Skin epidermis (tissue), 12 donors: ENCODE data around the gene PLEKHM2.

ENCODE experiments used
- H3K27ac ChIP-seq, 21 experiments: fragments of 200-600 bp; sonication (generic) in 11 of 21; one replicate each; pipeline ENCODE4 v1.5.0; 2020; ENCODE audit warnings: mild to moderate bottlenecking in 3 of 21, inconsistent platforms in 2 of 21, moderate library complexity in 2 of 21
- H3K4me3 ChIP-seq, 7 experiments: fragments of 200-600 bp; sonication (generic) in 2 of 7; one replicate each; pipeline ENCODE4 v1.5.0; 2020; ENCODE audit warnings: inconsistent platforms in 2 of 7, mild to moderate bottlenecking in 2 of 7, moderate library complexity in 1 of 7

PLEKHM2 gene

GRCh38 chr1:15719381-15720120 is 35.4 kb downstream of the PLEKHM2 start:
- no peak overlapping the region for H3K27ac ChIP-seq

GRCh38 chr1:15720861-15721260 is 36.7 kb downstream of the PLEKHM2 start:
- Histone ChIP-seq H3K4me3 (no peak overlapping the region), H3K27ac (peak overlapping the region in 1 of 21 experiments; percentile 18)

More at GRCh38 chr1:15719381-15720120, 35.4 kb downstream of the PLEKHM2 start:
- H3K4me3 ChIP-seq: no peak overlapping the region

GRCh38 chr1:15722411-15722810 is 38.3 kb downstream of the PLEKHM2 start:
- H3K27ac ChIP-seq: no peak overlapping the region
- no peak overlapping the region for H3K4me3 ChIP-seq

GRCh38 chr1:15722836-15723532 is 38.9 kb downstream of the PLEKHM2 start:
- no peak overlapping the region for H3K4me3 ChIP-seq
- no peak overlapping the region for H3K27ac ChIP-seq

- H3K27ac ChIP-seq: peak overlapping the region in 1 of 21 experiments; percentile 3
- H3K4me3 ChIP-seq: no peak overlapping the region
Measured at GRCh38 chr1:15723631-15724246, 39.6 kb downstream of the PLEKHM2 start.

- Histone ChIP-seq H3K27ac (peak overlapping the region in 1 of 21 experiments; percentile 19), H3K4me3 (no peak overlapping the region)
Measured at GRCh38 chr1:15724949-15725880, 41.1 kb downstream of the PLEKHM2 start.

GRCh38 chr1:15726508-15726907 is 42.4 kb downstream of the PLEKHM2 start:
- Histone ChIP-seq H3K27ac (no peak overlapping the region), H3K4me3 (no peak overlapping the region)

- H3K27ac ChIP-seq: no peak overlapping the region
- no peak overlapping the region for H3K4me3 ChIP-seq
Measured at GRCh38 chr1:15727021-15727420, 42.9 kb downstream of the PLEKHM2 start.

GRCh38 chr1:15727424-15727823 is 43.3 kb downstream of the PLEKHM2 start:
- H3K27ac ChIP-seq: no peak overlapping the region

GRCh38 chr1:15727866-15728534 is 43.9 kb downstream of the PLEKHM2 start:
- no peak overlapping the region for H3K27ac ChIP-seq
- no peak overlapping the region for H3K4me3 ChIP-seq

More at GRCh38 chr1:15727424-15727823, 43.3 kb downstream of the PLEKHM2 start:
- no peak overlapping the region for H3K4me3 ChIP-seq

- no peak overlapping the region for H3K4me3 ChIP-seq
- H3K27ac ChIP-seq: no peak overlapping the region
Measured at GRCh38 chr1:15728937-15729657, 45.0 kb downstream of the PLEKHM2 start.

- no peak overlapping the region for H3K27ac ChIP-seq
- no peak overlapping the region for H3K4me3 ChIP-seq
Measured at GRCh38 chr1:15730423-15730822, 46.3 kb downstream of the PLEKHM2 start.

- Histone ChIP-seq H3K4me3 (no peak overlapping the region), H3K27ac (no peak overlapping the region)
Measured at GRCh38 chr1:15730936-15731335, 46.8 kb downstream of the PLEKHM2 start.

- Histone ChIP-seq H3K27ac (peak overlapping the region in 1 of 21 experiments; percentile 41), H3K4me3 (no peak overlapping the region)
Measured at GRCh38 chr1:15731735-15732685, 47.9 kb downstream of the PLEKHM2 start.

- Histone ChIP-seq H3K4me3 (no peak overlapping the region), H3K27ac (peak overlapping the region in 2 of 21 experiments; percentile 11 to 57)
Measured at GRCh38 chr1:15732686-15733081, 48.6 kb downstream of the PLEKHM2 start.

GRCh38 chr1:15733218-15733725 is 49.2 kb downstream of the PLEKHM2 start:
- H3K27ac ChIP-seq: peak overlapping the region in 2 of 21 experiments; percentile 11 to 57
- no peak overlapping the region for H3K4me3 ChIP-seq

GRCh38 chr1:15733726-15734226 is 49.7 kb downstream of the PLEKHM2 start:
- no peak overlapping the region for H3K4me3 ChIP-seq

More at GRCh38 chr1:15733726-15734226, 49.7 kb downstream of the PLEKHM2 start:
- no peak overlapping the region for H3K27ac ChIP-seq
